Uterus (tissue), 2 donors: Measurements from ENCODE around the gene BCCIP.

Source experiments
- CTCF ChIP-seq, 4 experiments: fragments of 200-600 bp in 2 of 4; fragments of 450-650 bp in 2 of 4; sonication (generic) in 2 of 4; IDR thresholded peaks; one replicate each; pipeline ENCODE4 v1.5.1; 2016 to 2019; ENCODE audit warnings: antibody characterized with exemption in 4 of 4, mild to moderate bottlenecking in 2 of 4, moderate library complexity in 1 of 4
- POLR2A ChIP-seq, 2 donors: fragments of 450-650 bp; IDR thresholded peaks; one replicate each; pipeline ENCODE4 v1.6.1; 2016; ENCODE audit warnings: antibody characterized with exemption in 2 of 2, mild to moderate bottlenecking in 1 of 2, moderate library complexity in 1 of 2

- TF ChIP-seq POLR2A (IDR thresholded peaks at IDR 0.05), result no peak
- no peak for TF ChIP-seq CTCF (IDR thresholded peaks at IDR 0.05)
These were observed 11.1 kb upstream of the BCCIP start for GRCh38 chr10:125812128-125812750.
